Sciatic nerve (tissue), 2 donors: Measurements from ENCODE around the gene PGD. TPM values are rescaled to one million over a fixed set of nuclear protein-coding genes. Genes with fewer than 3 reads are reported as not detected.
"Not testable (repeated sequence)": the region's sequence is repeated elsewhere in the genome, so short reads cannot be mapped to it uniquely, and the experiment has no call there.

ENCODE experiments used
- ATAC-seq: fragments of 200-7000 bp; cut with Tn5 transposase; one replicate; pipeline ENCODE4 v1.9.1; 2020; ENCODE audit warnings: mild to moderate bottlenecking, moderate library complexity
- DNase-seq: peaks from one replicate; pipeline ENCODE4 v3.0.0-alpha.2; 2020; ENCODE audit warnings: low spot score
- intact Hi-C: fragments of 100-400 bp; cut with DNase I; formaldehyde crosslinking; loops from one replicate; pipeline ENCODE4 v1.14.2; 2022
- total RNA-seq: library from RNA; stranded (reverse); fragmentation: NEBNext Ultra II Directional; extraction: Animal tissue kit (Norgen Biotek cat#: 25700); gene quantifications from one replicate; pipeline ENCODE4 v1.2.1, GENCODE V29; 2021
- donor health status: DM: no; HTN: no; CAD: no.
- donor health status: DM: no; HTN: no; CAD: no.

PGD gene
- total RNA-seq, 1 donor from 2014 or later = 70.4 TPM

- ATAC-seq, intact Hi-C loops, DNase-seq: not testable (repeated sequence)
Observed at GRCh38 chr1:10457462-10457861, 58.6 kb downstream of the PGD start.

GRCh38 chr1:10457875-10458274, 59.0 kb downstream of the PGD start:
- ATAC-seq (no peak), DNase-seq (no peak)
- intact Hi-C loops = no loop called here

DNA sequence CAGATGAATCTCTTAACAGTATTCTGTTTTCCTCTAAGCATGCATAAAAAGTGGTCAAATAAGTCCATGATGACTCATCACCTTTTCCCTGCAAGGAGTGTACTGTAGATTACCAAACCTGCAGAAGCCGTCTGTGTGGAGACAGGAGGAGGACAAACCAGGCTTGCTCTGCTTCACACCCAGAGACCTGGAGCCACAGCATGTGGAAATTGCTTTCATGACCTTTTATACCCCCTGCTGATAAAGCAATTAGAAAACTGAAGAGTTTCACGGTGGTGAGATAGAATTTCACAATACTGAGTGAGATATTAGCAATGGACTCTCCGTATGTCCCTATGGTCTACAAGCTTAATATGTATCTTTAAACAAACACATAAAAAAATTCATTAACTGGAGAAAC, 60.3 kb downstream of the PGD start:
- intact Hi-C loops = no loop called here
- no peak for DNase-seq
- ATAC-seq = no peak

DNA sequence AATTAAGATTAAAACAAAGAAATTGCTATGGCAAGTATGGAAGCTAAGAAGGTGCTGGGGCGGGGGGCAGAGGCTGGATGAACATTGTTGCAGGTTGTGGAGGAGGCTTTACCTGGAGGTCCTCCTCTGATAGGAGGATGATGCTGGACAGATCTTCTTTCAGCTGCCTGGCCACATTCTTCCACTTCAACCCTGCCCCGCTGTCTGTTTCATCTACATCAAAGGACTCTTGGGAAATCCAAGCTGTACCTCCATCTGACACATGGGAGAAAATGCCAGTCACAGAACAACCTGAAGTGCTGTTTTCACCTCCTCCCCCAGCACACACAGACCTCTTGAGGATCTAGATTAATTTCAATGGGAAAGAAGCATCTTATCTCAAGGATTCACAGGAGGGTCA, 68.2 kb downstream of the PGD start:
- intact Hi-C loops = no loop called here
- no peak for ATAC-seq
- DNase-seq = no peak

DNA sequence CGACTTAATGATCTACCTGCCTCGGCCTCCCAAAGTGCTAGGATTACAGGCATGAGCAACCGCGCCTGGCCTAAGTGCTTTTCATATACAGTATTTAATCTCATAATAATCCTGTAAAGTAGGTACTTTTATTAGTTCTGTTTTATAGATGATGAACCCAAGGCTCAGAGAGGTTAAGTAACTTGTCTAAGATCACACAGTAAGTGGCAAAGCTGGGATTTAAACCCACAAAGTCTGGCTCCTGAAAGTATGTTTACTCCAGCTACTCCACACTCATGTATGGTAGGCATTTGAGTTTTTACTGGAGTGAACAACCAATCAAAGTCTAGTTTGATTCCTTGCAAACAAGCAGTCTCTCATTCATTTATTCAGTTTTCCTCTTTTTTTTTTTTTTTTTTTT, 71.2 kb downstream of the PGD start:
- intact Hi-C loops = no loop called here
- DNase-seq (no peak), ATAC-seq (no peak)

Other genes starting within 250 kb of the PGD start
- 70.4 TPM for gene KIF1B, start 188.5 kb upstream of the PGD start, total RNA-seq
- 12.2 TPM for gene CENPS, start 31.4 kb downstream of the PGD start, total RNA-seq
- 0.62 TPM for gene CORT, start 51.0 kb downstream of the PGD start, total RNA-seq
- gene DFFA, start 73.5 kb downstream of the PGD start, total RNA-seq = 31.1 TPM
- 17.9 TPM for gene PEX14, start 75.9 kb downstream of the PGD start, total RNA-seq